NCI-H2107 treated with DMSO at 0.1 percent for 48 hours (cell line): ENCODE measurements around the gene COQ8A.
"Not testable (repeated sequence)": the region's sequence is repeated elsewhere in the genome, so short reads cannot be mapped to it uniquely, and the experiment has no call there.

Experiments
- DNase-seq: peaks from one replicate; lab custom pipeline; 2025; ENCODE audit not compliant: unreplicated experiment; lab: John Stamatoyannopoulos, UW

The COQ8A gene

GRCh38 chr1:226951286-226952117 is 11.4 kb downstream of the COQ8A start:
- no peak for DNase-seq

- no peak for DNase-seq
These were observed 12.0 kb downstream of the COQ8A start for GRCh38 chr1:226952118-226952441.

- no peak for DNase-seq
These were observed 13.2 kb downstream of the COQ8A start for GRCh38 chr1:226953175-226953800.

GRCh38 chr1:226954337-226954736 is 14.2 kb downstream of the COQ8A start:
- DNase-seq, result no peak

GRCh38 chr1:226954777-226955176 is 14.7 kb downstream of the COQ8A start:
- DNase-seq, result no peak

GRCh38 chr1:226955857-226956256 is 15.8 kb downstream of the COQ8A start:
- not testable (repeated sequence) for DNase-seq

- no peak for DNase-seq
These were observed 17.0 kb downstream of the COQ8A start for GRCh38 chr1:226956942-226957713.

GRCh38 chr1:226957714-226958113 is 17.6 kb downstream of the COQ8A start:
- DNase-seq, result no peak

- DNase-seq, result no peak
These were observed 18.2 kb downstream of the COQ8A start for GRCh38 chr1:226958300-226958699.

- DNase-seq, result no peak
These were observed 20.2 kb downstream of the COQ8A start for GRCh38 chr1:226960256-226960655.

GRCh38 chr1:226960944-226961765 is 21.1 kb downstream of the COQ8A start:
- no peak for DNase-seq

- DNase-seq, result no peak
These were observed 22.6 kb downstream of the COQ8A start for GRCh38 chr1:226962421-226963391.

- no peak for DNase-seq
These were observed 24.0 kb downstream of the COQ8A start for GRCh38 chr1:226964068-226964425.

- DNase-seq, result no peak
These were observed 24.8 kb downstream of the COQ8A start for GRCh38 chr1:226964611-226965486.

- DNase-seq, result peak; percentile 18
These were observed 25.7 kb downstream of the COQ8A start for GRCh38 chr1:226965581-226966440.

- DNase-seq, result no peak
These were observed 26.6 kb downstream of the COQ8A start for GRCh38 chr1:226966683-226967082.

GRCh38 chr1:226967665-226968064 is 27.6 kb downstream of the COQ8A start:
- no peak for DNase-seq

- DNase-seq, result no peak
These were observed 31.7 kb downstream of the COQ8A start for GRCh38 chr1:226971765-226972164.
